GM18511 (cell line): ENCODE data around the gene KSR2.
A peak's percentile ranks its signal among the peaks of the same experiment; 100 is the strongest.
"Not testable (repeated sequence)": the region's sequence is repeated elsewhere in the genome, so short reads cannot be mapped to it uniquely, and the experiment has no call there.

Source experiments
- ATAC-seq: cut with Tn5 transposase; IDR thresholded peaks from one replicate; pipeline ENCODE4 v1.9.1; 2021; ENCODE audit warnings: mild to moderate bottlenecking, moderate library complexity; ENCODE audit not compliant: unreplicated experiment

The KSR2 gene

GRCh38 chr12:117860787-117861290, 108.0 kb downstream of the KSR2 start:
- ATAC-seq = not testable (repeated sequence)

GRCh38 chr12:117860111-117860510, 108.7 kb downstream of the KSR2 start:
- no peak for ATAC-seq

GRCh38 chr12:117857632-117858612, 110.9 kb downstream of the KSR2 start:
- ATAC-seq = no peak

GRCh38 chr12:117857139-117857538, 111.7 kb downstream of the KSR2 start:
- ATAC-seq = not testable (repeated sequence)

GRCh38 chr12:117855165-117855564, 113.6 kb downstream of the KSR2 start:
- no peak for ATAC-seq

GRCh38 chr12:117854339-117855012, 114.3 kb downstream of the KSR2 start:
- ATAC-seq = no peak

- ATAC-seq = no peak
These were observed 115.2 kb downstream of the KSR2 start for GRCh38 chr12:117853600-117853999.

- ATAC-seq = no peak
These were observed 118.7 kb downstream of the KSR2 start for GRCh38 chr12:117850048-117850447.

GRCh38 chr12:117847371-117847770, 121.4 kb downstream of the KSR2 start:
- ATAC-seq = no peak

GRCh38 chr12:117845271-117845904, 123.4 kb downstream of the KSR2 start:
- ATAC-seq = peak; percentile 72

GRCh38 chr12:117844114-117844830, 124.5 kb downstream of the KSR2 start:
- no peak for ATAC-seq

- no peak for ATAC-seq
These were observed 126.2 kb downstream of the KSR2 start for GRCh38 chr12:117842630-117843029.

GRCh38 chr12:117842220-117842619, 126.6 kb downstream of the KSR2 start:
- no peak for ATAC-seq

GRCh38 chr12:117837737-117838050, 131.1 kb downstream of the KSR2 start:
- no peak for ATAC-seq

GRCh38 chr12:117836999-117837736, 131.6 kb downstream of the KSR2 start:
- peak; percentile 61 for ATAC-seq

- ATAC-seq = no peak
These were observed 132.3 kb downstream of the KSR2 start for GRCh38 chr12:117836476-117836875.

GRCh38 chr12:117835156-117835555, 133.6 kb downstream of the KSR2 start:
- no peak for ATAC-seq

- no peak for ATAC-seq
These were observed 136.0 kb downstream of the KSR2 start for GRCh38 chr12:117832459-117833457.

- no peak for ATAC-seq
These were observed 138.3 kb downstream of the KSR2 start for GRCh38 chr12:117830471-117830870.
